Caco-2 (cell line): ENCODE measurements around the gene EHBP1. TPM values are rescaled to one million over a fixed set of nuclear protein-coding genes. Genes with fewer than 3 reads are reported as not detected.

ENCODE experiments used
- BruUV-seq: library from RNA; stranded (reverse); fragments of 400-500 nt; replicated peaks from 2 replicates; lab custom pipeline; 2021; lab: Mats Ljungman, UMichigan
- CTCF ChIA-PET: fragments of 300-600 bp; sonication (Branson Sonifier 250); formaldehyde crosslinking; loops from one replicate; lab custom pipeline; 2022; ENCODE audit warnings: antibody characterized with exemption; lab: Charles Lee
- POLR2A ChIA-PET: fragments of 300-600 bp; sonication (Branson Sonifier 250); formaldehyde crosslinking; loops from one replicate; lab custom pipeline; 2022; ENCODE audit warnings: antibody characterized with exemption; lab: Charles Lee
- DNase-seq, 2 experiments: peaks; one replicate each; pipeline versions ENCODE4 v3.0.0 to v3.0.0-alpha.2; 2020 to 2022
- H3K27me3 ChIP-seq: replicated peaks from 2 replicates; pipeline ENCODE4 v1.6.0; 2011; ENCODE audit warnings: low read length; ENCODE audit not compliant: control insufficient read depth, insufficient read depth
- H3K36me3 ChIP-seq: 2 replicates; pipeline ENCODE4 v1.5.1; 2011; ENCODE audit warnings: low read length; ENCODE audit not compliant: control insufficient read depth, insufficient read depth
- H3K4me1 ChIP-seq: fragments of 250-450 bp; sonication (Bioruptor Pico); 2 replicates; pipeline ENCODE4 v1.5.1; 2020; ENCODE audit warnings: mild to moderate bottlenecking
- H3K4me3 ChIP-seq: 2 replicates; pipeline ENCODE4 v1.5.1; 2011; ENCODE audit warnings: low read depth, mild to moderate bottlenecking, control low read depth, low read length
- H3K9me3 ChIP-seq: fragments of 250-450 bp; sonication (Bioruptor Pico); 2 replicates; pipeline ENCODE4 v1.5.1; 2020; ENCODE audit warnings: mild to moderate bottlenecking, moderate library complexity
- H3K27ac Mint-ChIP-seq: one replicate; pipeline ENCODE4 v1.8.0; 2022; ENCODE audit warnings: mixed read lengths; ENCODE audit not compliant: unreplicated experiment
- H3K27me3 Mint-ChIP-seq: one replicate; pipeline ENCODE4 v1.8.0; 2022; ENCODE audit warnings: mixed read lengths; ENCODE audit not compliant: insufficient read depth, unreplicated experiment
- H3K36me3 Mint-ChIP-seq: one replicate; pipeline ENCODE4 v1.8.0; 2022; ENCODE audit warnings: mild to moderate bottlenecking, mixed read lengths; ENCODE audit not compliant: insufficient read depth, unreplicated experiment
- H3K4me1 Mint-ChIP-seq: one replicate; pipeline ENCODE4 v1.8.0; 2022; ENCODE audit warnings: low read depth, mixed read lengths; ENCODE audit not compliant: unreplicated experiment
- H3K4me3 Mint-ChIP-seq: one replicate; pipeline ENCODE4 v1.8.0; 2022; ENCODE audit warnings: mild to moderate bottlenecking, moderate library complexity, mixed read lengths; ENCODE audit not compliant: unreplicated experiment
- H3K9me3 Mint-ChIP-seq: one replicate; pipeline ENCODE4 v1.8.0; 2022; ENCODE audit warnings: mixed read lengths; ENCODE audit not compliant: unreplicated experiment
- CTCF ChIP-seq, 2 experiments: fragments of 200-600 bp in 1 of 2; IDR thresholded peaks; 1 replicate in 1 of 2; 2 replicates in 1 of 2; pipeline versions ENCODE4 v1.5.1 to v1.8.0; 2011 to 2022; ENCODE audit warnings: antibody characterized with exemption in 1 of 2, control low read depth in 1 of 2, inconsistent platforms in 1 of 2, low read depth in 1 of 2, low read length in 1 of 2, mild to moderate bottlenecking in 1 of 2, moderate library complexity in 1 of 2; ENCODE audit not compliant: insufficient read depth in 1 of 2, severe bottlenecking in 1 of 2, unreplicated experiment in 1 of 2
- intact Hi-C: fragments of 100-400 bp; cut with micrococcal nuclease; formaldehyde crosslinking; loops from one replicate; pipeline ENCODE4 v1.10.0; 2022; ENCODE audit not compliant: unreplicated experiment
- total RNA-seq: library from RNA; stranded (reverse); gene quantifications from 2 replicates; pipeline ENCODE4 v1.2.3, GENCODE V29; 2022

EHBP1 gene
- total RNA-seq, 1 experiment from 2014 or later, result 120 TPM

GRCh38 chr2:63066265-63066664 lies 360.8 kb downstream of the EHBP1 start:
- no peaks in the 10 kb centered on the region for H3K9me3 Mint-ChIP-seq
- H3K4me1 ChIP-seq, result no peaks in the 10 kb centered on the region
- no peaks in the 10 kb centered on the region; the same call in 1 of the 2 replicates for H3K27me3 ChIP-seq
- H3K36me3 ChIP-seq, result no peaks in the 10 kb centered on the region
- ChIA-PET CTCF (no interaction called here), POLR2A (no interaction called here)
- no peak for TF ChIP-seq CTCF (IDR thresholded peaks at IDR 0.05; ENCODE audit: insufficient read depth in 1 of 2, low read depth in 1 of 2, low read length in 1 of 2, severe bottlenecking in 1 of 2, unreplicated experiment in 1 of 2)
- H3K4me1 Mint-ChIP-seq, result no peaks in the 10 kb centered on the region
- H3K4me3 Mint-ChIP-seq, result no peak overlapping the region
- intact Hi-C loops, result no loop called here
- peaks cover 10% of the 10 kb centered on the region for H3K27me3 Mint-ChIP-seq
- DNase-seq, result no peak
- H3K4me3 ChIP-seq, result no peak overlapping the region
- no peak overlapping the region for H3K27ac Mint-ChIP-seq
- BruUV-seq, result no TSS peak
- no peaks in the 10 kb centered on the region for H3K36me3 Mint-ChIP-seq
- H3K9me3 ChIP-seq, result no peaks in the 10 kb centered on the region

- H3K27me3 Mint-ChIP-seq, result peaks cover 10% of the 10 kb centered on the region
- Histone ChIP-seq H3K4me3 (no peak overlapping the region), H3K9me3 (no peaks in the 10 kb centered on the region), H3K27me3 (no peaks in the 10 kb centered on the region; the same call in 1 of the 2 replicates), H3K4me1 (no peaks in the 10 kb centered on the region), H3K36me3 (no peaks in the 10 kb centered on the region)
- H3K4me3 Mint-ChIP-seq, result no peak overlapping the region
- no peaks in the 10 kb centered on the region for H3K36me3 Mint-ChIP-seq
- BruUV-seq, result no TSS peak
- no peak overlapping the region for H3K27ac Mint-ChIP-seq
- no peak for DNase-seq
- intact Hi-C loops, result no loop called here
- H3K4me1 Mint-ChIP-seq, result no peaks in the 10 kb centered on the region
- CTCF ChIA-PET, result no interaction called here
- H3K9me3 Mint-ChIP-seq, result no peaks in the 10 kb centered on the region
- POLR2A ChIA-PET, result no interaction called here
- TF ChIP-seq CTCF (IDR thresholded peaks at IDR 0.05; ENCODE audit: insufficient read depth in 1 of 2, low read depth in 1 of 2, low read length in 1 of 2, severe bottlenecking in 1 of 2, unreplicated experiment in 1 of 2), result no peak
These were observed 361.3 kb downstream of the EHBP1 start for GRCh38 chr2:63066838-63067237.

- H3K36me3 Mint-ChIP-seq, result no peaks in the 10 kb centered on the region
- POLR2A ChIA-PET, result no interaction called here
- no TSS peak for BruUV-seq
- H3K4me3 ChIP-seq, result no peak overlapping the region
- no peaks in the 10 kb centered on the region for H3K9me3 ChIP-seq
- CTCF ChIA-PET, result no interaction called here
- no peak for TF ChIP-seq CTCF (IDR thresholded peaks at IDR 0.05; ENCODE audit: insufficient read depth in 1 of 2, low read depth in 1 of 2, low read length in 1 of 2, severe bottlenecking in 1 of 2, unreplicated experiment in 1 of 2)
- no peak overlapping the region for H3K4me3 Mint-ChIP-seq
- DNase-seq, result no peak
- H3K36me3 ChIP-seq, result no peaks in the 10 kb centered on the region
- intact Hi-C loops, result no loop called here
- H3K27me3 Mint-ChIP-seq, result peaks cover 3% of the 10 kb centered on the region
- H3K27me3 ChIP-seq, result no peaks in the 10 kb centered on the region; the same call in 1 of the 2 replicates
- H3K9me3 Mint-ChIP-seq, result no peaks in the 10 kb centered on the region
- no peaks in the 10 kb centered on the region for H3K4me1 Mint-ChIP-seq
- no peak overlapping the region for H3K27ac Mint-ChIP-seq
- H3K4me1 ChIP-seq, result no peaks in the 10 kb centered on the region
These were observed 366.2 kb downstream of the EHBP1 start for GRCh38 chr2:63071664-63072063.
